Smooth muscle cell of the brain vasculature (primary cell): ENCODE results near the gene ABCC6.
"Not testable (repeated sequence)": the region's sequence is repeated elsewhere in the genome, so short reads cannot be mapped to it uniquely, and the experiment has no call there.

Experiments used
- DNase-seq: peaks from one replicate; pipeline ENCODE4 v3.0.0-alpha.2; 2012; ENCODE audit warnings: low read depth, low spot score

ABCC6 gene

GRCh38 chr16:16161840-16162239, 61.5 kb downstream of the ABCC6 start:
- not testable (repeated sequence) for DNase-seq

DNA sequence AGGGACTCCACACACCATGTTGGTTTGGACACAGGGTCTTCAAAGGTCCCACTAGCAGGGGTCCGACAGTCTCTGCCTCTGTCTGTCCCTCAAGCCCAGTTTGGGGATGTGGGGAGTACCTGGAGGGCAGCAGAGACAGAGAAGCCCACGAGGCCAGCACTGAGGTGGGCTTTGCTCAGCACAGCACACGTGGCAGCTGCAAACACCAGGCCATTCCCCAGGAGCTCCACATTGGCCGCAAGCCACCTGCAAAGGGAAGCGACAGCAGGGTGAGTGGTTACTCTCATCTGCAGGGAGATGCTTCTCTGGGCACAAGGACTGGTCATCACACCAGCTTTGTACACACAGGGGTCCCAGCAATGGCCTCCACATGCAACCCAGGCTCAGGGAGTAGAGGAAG, 62.0 kb downstream of the ABCC6 start:
- DNase-seq = no peak

- no peak for DNase-seq
These were observed 63.6 kb downstream of the ABCC6 start for GRCh38 chr16:16159662-16160061.

DNA sequence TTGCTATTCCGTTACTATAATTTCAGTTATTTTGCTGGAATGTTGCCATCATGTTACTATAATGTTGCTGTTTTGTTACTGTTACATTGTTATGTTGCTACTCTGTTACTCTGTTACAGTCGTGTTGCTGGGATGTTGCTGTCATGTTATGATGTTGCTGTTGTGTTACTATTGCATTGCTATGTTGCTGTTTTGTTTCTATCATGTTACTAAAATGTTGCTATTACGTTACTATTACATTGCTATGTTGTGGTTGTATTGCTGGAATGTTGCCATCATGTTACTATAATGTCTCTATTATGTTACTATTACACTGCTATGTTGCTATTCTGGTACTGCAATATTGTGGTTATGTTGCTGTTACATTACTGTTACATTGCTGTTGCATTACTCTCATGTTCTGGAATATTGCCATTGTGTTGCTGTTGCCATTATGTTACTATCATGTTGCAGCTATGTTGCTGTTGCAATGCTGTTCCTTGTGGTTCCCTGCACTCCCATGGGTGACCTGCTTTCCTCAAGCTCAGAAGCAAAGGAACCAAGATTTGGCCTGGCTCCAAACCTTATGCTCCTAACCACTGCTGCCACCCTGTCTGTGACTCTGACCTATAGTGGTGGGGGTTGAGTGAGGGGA, 64.4 kb downstream of the ABCC6 start:
- DNase-seq = no peak

GRCh38 chr16:16158082-16158658, 65.1 kb downstream of the ABCC6 start:
- DNase-seq = no peak

DNA sequence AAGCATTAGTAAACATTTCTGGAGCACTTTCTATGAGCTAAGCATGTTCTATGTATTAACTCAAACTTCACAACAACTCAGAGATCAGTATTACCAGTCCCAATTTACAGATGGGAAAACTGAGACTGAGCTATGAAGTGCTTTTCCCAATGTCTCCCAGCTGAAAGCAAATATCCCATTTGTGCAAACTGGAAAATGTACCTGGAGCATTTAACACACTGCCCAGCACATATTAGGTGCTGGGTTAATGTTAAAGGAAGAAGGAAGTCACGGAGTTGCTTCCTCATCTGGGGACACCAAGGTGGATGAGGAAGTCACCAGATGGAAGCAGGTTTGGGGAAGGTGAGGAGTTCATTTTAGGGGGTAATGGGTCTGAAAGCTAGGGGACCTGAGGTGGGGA, 66.1 kb downstream of the ABCC6 start:
- DNase-seq = no peak

GRCh38 chr16:16155234-16155633, 68.1 kb downstream of the ABCC6 start:
- no peak for DNase-seq

DNA sequence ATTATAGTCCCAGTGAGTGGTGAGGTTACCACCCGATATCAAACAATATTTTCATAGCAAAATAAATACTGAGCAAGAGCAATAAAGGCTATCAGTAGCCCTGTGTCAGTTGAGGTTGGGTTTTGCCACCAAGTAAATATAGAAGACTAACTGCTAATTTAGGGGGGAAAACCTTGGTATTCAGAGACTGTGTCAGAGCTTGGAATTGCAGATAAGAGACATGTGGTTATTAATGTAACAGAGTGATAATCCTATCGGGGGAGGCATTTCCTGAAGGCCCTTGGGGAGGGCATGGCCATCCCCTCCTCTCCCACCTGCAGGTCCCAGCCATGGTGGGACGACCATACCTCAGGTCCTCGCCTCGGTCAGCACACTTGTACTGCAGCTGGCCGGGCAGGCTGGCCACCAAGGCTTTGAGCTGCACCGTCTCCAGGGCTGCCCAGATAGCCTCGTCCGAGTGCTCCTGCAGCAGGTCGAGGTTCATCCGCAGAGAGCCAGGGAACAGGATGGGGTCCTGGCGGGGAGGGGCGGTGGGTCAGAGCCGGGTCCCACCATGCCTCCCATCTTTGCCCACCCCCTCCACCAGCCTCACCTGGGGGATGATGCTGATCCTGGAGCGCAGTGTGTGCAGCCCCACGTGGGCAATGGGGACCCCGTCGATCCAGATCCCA, 68.9 kb downstream of the ABCC6 start:
- DNase-seq = no peak

DNA sequence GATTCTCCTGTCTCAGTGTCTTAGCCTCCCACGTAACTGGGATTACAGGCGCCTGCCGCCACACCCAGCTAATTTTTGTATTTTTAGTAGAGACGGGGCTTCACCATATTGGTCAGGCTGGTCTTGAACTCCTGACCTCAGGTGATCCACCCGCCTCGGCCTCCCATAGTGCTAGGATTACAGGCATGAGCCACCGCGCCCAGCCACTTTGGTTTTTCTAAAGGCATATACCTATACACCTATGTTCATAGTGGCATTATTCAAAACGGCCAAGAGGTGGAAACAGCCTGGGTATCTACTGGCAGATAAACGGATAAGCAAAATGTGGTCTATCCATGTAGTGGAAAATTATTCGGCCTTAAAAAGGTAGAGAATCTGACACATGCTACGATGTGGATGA, 70.3 kb downstream of the ABCC6 start:
- DNase-seq = not testable (repeated sequence)

GRCh38 chr16:16151315-16151714, 72.0 kb downstream of the ABCC6 start:
- DNase-seq = no peak

- DNase-seq = no peak
These were observed 72.5 kb downstream of the ABCC6 start for GRCh38 chr16:16150878-16151152.

DNA sequence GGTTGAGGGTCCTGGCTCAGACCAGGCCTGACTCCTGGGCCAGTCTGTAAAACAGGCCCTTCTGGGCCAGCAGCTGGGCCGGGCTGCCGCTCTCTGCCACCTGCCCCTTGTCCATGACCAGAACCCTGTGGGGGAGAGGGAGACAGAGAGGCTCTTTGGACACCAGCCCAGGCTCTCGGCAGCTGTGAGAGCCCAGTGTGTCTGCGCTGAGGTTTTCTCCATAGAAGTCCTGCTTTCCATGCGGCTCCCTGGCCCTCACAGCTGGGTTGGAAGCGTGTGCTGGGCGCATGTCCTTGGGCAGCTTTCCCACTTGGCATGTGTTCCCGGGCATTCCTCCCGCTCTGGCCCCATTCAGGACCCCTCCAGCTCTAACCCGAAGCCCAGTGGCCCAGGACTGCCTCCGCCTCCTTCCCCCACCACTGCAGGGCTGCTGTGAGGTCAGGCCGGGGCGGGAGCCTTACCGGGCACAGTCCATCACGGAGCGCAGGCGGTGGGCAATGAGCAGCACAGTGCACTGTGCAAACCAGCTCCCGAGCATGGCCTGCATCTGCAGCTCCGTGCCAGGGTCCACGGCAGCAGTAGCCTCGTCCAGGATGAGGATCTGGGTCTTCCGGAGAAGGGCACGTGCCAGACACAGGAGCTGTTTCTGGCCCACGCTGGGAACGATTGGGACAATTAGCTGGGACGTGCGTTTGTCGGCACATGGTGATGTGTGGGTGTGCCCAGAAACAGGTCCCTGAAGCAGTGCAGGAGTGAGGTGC, 73.0 kb downstream of the ABCC6 start:
- no peak for DNase-seq

GRCh38 chr16:16149710-16150116, 73.6 kb downstream of the ABCC6 start:
- DNase-seq = no peak

GRCh38 chr16:16148755-16149154, 74.5 kb downstream of the ABCC6 start:
- DNase-seq = no peak

GRCh38 chr16:16148000-16148599, 75.2 kb downstream of the ABCC6 start:
- not testable (repeated sequence) for DNase-seq

DNA sequence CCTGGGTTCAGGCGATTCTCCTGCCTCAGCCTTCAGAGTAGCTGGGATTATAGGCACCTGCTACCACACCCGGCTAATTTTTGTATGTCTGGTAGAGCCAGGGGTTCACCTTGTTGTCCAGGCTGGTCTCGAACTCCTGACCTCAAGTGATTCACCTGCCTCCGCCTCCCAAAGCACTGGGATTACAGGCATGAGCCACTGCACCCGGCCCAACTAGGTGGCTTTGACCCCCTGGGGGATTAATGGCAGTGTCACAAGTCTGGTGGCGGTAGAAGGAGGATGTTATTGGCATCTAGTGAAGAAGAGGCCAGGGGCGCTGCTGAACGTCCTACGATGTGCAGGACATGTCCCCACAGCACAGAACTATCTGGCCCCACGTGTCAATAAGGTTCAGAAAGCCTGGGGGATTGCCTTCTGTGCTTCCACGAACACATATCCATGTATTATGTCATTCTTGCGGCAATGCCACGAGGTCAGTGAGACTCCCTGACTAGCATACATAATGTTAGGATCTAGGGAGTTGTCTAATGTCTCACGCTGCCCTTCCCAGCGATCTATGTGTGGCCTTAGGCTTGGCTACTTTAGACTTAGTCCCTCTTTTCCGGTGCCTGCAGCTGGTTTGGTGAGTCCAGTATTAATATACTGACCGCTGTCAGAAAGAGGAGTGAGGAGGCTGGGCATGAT, 75.8 kb downstream of the ABCC6 start:
- DNase-seq = no peak

- no peak for DNase-seq
These were observed 76.6 kb downstream of the ABCC6 start for GRCh38 chr16:16146380-16147315.

DNA sequence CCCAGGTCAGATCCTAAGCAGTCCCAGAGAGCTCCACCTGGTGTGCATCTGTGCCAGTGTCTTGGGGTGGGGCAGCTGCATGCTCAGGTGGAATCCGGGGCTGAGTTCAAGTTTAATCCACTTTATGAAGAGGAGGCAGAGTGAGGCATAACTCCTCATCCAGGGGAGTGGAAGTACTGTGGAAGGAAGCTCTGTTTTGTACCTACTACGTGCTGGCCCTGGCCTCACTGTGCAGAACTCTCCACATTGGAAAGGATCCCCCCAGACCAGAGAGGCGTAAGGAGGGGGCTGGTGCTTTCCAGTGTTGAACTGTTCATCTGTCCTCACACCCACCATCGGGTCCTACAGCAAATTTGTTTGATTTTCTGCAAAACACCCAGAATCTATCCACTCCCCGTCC, 78.0 kb downstream of the ABCC6 start:
- no peak for DNase-seq

DNA sequence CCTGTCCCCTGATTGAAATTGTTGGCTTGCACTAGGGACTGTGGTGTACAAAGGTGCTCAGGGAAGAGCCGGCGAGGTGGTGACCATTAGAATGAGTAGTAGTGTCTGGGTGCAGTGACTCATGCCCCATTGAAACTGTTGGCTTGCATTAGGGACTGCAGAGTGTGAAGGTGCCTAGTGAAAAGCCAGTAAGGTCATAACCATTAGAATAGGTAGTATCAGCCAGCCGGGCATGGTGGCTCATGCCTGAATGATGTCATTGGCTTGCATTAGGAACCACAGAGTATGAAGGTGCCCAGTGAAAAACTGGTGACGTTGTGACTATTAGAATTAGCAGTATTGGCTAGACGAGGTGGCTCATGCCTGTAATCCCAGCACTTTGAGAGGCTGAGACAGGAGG, 78.9 kb downstream of the ABCC6 start:
- DNase-seq = no peak

DNA sequence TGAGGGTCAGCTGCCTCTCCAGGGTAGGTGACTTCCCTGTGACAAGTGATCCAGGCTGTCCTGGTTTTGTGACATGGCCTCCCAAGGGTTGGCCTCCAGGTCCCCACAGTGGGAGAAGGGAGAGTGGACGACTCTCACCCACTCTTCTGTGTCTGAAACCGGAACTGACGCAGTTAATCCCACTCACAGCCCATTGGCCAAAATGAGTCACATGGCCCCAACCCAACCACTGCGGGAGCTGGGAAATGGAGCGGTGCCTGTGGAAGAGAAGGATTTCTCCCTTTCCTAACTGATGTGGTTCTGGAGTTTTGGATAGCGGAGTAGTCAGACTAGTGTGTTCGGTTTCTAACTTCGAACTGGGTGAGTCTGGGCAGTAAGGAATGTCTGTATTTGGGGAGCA, 79.4 kb downstream of the ABCC6 start:
- no peak for DNase-seq
